ENCODE data around the gene PSRC1.
A peak's percentile ranks its signal among the peaks of the same experiment; 100 is the strongest.

The PSRC1 gene

DNA sequence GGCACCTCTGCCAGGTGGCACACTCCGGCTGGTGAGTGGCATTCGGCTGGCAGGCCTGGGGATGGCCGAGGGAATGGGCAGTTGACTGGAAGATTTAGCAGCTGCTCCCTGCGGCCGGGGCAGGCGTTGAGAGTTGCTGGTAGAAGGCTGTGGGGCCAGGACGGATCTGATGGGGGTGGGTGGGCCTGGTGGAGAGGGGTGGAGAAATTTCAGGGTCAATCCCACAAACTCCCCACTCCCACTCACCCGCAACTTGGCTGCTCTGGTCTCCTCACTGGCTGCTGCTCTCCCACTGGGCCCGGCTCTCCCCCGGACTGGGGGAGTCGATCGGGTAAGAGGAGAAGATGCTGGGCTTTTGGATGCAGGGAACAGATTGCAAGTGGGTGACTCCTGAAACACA lies 2.1 kb downstream of the PSRC1 start:
- H3K27ac ChIP-seq: peak overlapping the region; percentile 89; the same call in 1 of the 2 replicates
- CTCF ChIA-PET: interaction anchor here (1.3 kb wide), 1 partner anchor 26 kb away, joined by 3 read pairs; no protein-coding TSS in a partner anchor
- DNase-seq (ENCODE audit: low spot score): no peak
- POLR2A ChIA-PET (ENCODE audit: low non-redundant PET): interaction anchor here (0.6 kb wide), 1 partner anchor 118 kb away, joined by 7 read pairs; no protein-coding TSS in a partner anchor
- TF ChIP-seq, protein P1, sequence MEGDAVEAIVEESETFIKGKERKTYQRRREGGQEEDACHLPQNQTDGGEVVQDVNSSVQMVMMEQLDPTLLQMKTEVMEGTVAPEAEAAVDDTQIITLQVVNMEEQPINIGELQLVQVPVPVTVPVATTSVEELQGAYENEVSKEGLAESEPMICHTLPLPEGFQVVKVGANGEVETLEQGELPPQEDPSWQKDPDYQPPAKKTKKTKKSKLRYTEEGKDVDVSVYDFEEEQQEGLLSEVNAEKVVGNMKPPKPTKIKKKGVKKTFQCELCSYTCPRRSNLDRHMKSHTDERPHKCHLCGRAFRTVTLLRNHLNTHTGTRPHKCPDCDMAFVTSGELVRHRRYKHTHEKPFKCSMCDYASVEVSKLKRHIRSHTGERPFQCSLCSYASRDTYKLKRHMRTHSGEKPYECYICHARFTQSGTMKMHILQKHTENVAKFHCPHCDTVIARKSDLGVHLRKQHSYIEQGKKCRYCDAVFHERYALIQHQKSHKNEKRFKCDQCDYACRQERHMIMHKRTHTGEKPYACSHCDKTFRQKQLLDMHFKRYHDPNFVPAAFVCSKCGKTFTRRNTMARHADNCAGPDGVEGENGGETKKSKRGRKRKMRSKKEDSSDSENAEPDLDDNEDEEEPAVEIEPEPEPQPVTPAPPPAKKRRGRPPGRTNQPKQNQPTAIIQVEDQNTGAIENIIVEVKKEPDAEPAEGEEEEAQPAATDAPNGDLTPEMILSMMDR (conservative IDR thresholded peaks at IDR 0.05; ENCODE audit: low read depth): no peak

DNA sequence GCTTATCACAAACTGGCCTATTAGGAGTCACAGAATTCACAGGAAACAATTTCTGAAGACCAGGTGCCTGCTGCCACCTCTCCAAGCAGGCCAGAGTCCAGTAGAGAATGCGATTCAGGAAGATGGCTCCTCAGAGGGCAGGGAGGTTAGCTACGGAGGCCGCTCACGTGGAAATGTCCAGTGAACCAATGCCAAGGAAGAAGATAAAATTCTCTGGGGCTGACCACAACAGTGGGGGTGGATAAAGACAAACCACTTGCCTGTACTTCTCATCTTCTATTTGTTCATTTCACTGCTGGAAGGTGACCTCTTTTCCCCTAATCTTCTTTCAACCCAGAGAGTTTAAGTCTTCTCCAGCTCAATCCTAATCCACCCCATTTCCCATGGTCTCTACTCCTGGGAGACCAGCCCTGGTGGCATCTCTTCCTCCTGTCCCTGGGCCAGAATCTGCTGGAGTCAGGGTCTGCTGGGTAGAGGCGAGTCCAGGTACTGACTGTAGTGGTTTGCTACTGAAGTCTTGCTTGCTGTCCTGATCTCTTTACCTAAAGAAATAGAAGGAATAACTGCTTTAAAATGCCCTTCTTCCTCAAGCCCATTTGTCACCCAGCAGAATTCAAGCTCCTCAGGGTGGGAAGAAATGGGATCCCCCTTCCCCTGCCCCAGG lies 3.2 kb downstream of the PSRC1 start:
- ChIA-PET CTCF (interaction anchor here (0.6 to 1.3 kb wide), 3 partner anchors 8 to 25 kb away, joined by 3 read pairs; no protein-coding TSS in a partner anchor), POLR2A (ENCODE audit: low non-redundant PET) (no interaction called here)
- H3K27ac ChIP-seq: peak overlapping the region; percentile 89
- TF ChIP-seq, protein P1 (conservative IDR thresholded peaks at IDR 0.05; ENCODE audit: low read depth): no peak
- no peak for DNase-seq (ENCODE audit: low spot score)

DNA sequence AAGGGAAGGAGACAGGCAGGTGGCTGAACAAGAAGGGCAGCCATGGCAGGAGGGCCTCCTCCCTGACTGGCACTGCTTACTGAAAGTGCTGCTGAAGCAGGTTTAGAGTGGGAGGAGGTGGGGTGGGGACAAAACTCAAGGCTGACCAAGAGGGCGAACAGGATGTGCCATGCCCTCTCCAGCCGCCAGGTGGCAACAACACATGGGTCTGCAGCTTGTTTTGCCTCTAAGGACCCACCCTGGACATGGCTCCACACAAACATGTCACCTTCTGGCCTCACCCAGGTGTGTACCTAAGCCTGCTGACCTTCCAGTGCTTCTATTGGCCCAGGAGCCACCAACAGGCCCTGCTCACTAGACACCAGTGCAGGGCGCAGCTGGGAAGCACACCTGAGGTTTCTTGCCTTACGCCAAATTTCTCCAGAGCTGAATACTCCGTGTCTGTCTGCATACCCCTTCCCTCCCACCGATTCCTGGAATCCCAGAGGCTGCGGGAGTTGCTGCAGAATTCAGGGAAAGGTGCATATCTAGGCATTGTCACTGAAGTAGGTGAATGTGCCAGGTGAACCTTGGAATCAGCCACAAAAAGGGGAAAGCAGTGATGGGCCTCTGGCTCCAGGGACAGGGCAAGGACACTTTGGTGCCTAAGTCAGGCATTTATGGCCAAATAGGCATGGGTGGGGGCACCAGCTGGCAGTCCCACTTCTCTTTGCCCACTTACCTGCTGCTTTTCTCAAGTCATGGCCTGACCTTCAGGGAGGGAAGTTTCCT lies 5.3 kb downstream of the PSRC1 start:
- peak; percentile 55 for DNase-seq (ENCODE audit: low spot score)
- POLR2A ChIA-PET (ENCODE audit: low non-redundant PET): no interaction called here
- peak overlapping the region; percentile 89 for H3K27ac ChIP-seq
- CTCF ChIA-PET: interaction anchor here (0.5 to 1.9 kb wide), 11 partner anchors 8 to 733 kb away, joined by 3 to 12 read pairs (median 4); partner anchors contain the start of gene SORT1
- TF ChIP-seq, protein P1 (conservative IDR thresholded peaks at IDR 0.05; ENCODE audit: low read depth): peak; percentile 87

DNA sequence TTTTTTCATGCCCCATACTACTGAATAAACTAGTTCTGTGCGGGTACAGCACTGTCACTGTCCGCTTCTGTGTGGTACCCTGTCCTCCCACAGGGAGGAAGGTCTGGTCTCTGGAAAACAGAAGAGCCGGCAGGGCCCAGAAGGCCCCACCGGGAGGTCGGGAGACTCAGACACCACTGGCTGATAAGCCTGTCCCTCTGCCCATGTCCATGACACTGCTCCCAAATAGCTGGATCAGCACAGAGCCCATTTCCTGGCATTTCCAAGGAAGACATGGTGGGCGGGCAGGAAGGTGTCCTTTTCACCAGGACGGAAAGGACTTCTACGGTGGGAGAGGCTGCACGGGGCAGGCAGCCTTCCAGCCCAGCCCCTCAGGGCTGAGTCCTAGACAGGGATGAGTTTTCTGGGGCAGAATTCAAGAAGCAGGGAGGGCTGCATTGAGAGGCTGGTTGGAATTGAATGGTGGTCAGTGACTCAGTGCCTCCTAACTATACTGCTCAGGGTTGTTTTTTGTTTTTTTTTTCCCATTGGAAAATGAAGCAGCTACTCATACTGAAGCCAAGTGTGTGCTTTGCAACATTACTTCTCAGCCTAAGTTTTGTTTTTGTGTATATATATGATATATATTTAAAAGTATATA lies 7.1 kb downstream of the PSRC1 start:
- CTCF ChIA-PET: no interaction called here

DNA sequence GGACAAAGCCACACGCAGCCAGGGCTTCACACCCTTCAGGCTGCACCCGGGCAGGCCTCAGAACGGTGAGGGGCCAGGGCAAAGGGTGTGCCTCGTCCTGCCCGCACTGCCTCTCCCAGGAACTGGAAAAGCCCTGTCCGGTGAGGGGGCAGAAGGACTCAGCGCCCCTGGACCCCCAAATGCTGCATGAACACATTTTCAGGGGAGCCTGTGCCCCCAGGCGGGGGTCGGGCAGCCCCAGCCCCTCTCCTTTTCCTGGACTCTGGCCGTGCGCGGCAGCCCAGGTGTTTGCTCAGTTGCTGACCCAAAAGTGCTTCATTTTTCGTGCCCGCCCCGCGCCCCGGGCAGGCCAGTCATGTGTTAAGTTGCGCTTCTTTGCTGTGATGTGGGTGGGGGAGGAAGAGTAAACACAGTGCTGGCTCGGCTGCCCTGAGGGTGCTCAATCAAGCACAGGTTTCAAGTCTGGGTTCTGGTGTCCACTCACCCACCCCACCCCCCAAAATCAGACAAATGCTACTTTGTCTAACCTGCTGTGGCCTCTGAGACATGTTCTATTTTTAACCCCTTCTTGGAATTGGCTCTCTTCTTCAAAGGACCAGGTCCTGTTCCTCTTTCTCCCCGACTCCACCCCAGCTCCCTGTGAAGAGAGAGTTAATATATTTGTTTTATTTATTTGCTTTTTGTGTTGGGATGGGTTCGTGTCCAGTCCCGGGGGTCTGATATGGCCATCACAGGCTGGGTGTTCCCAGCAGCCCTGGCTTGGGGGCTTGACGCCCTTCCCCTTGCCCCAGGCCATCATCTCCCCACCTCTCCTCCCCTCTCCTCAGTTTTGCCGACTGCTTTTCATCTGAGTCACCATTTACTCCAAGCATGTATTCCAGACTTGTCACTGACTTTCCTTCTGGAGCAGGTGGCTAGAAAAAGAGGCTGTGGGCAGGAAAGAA lies 8.1 kb downstream of the PSRC1 start:
- peak; percentile 85 for DNase-seq (ENCODE audit: low spot score)
- CTCF ChIA-PET: interaction anchor here (0.6 kb wide), 1 partner anchor 47 kb away, joined by 3 read pairs; no protein-coding TSS in a partner anchor
- TF ChIP-seq, protein P1 (conservative IDR thresholded peaks at IDR 0.05; ENCODE audit: low read depth): no peak

More for the DNA sequence above, 7.1 kb downstream of the PSRC1 start:
- TF ChIP-seq, protein P1 (conservative IDR thresholded peaks at IDR 0.05; ENCODE audit: low read depth): no peak
- peak overlapping the region; percentile 89 for H3K27ac ChIP-seq
- no peak for DNase-seq (ENCODE audit: low spot score)
- POLR2A ChIA-PET (ENCODE audit: low non-redundant PET): no interaction called here

More for the DNA sequence above, 8.1 kb downstream of the PSRC1 start:
- H3K27ac ChIP-seq: peak overlapping the region; percentile 89
- POLR2A ChIA-PET (ENCODE audit: low non-redundant PET): no interaction called here

Measured in RWPE1 (cell line).